HG03520 (cell line): Measurements from ENCODE around the gene CTDSPL2.
"Not testable (repeated sequence)": the region's sequence is repeated elsewhere in the genome, so short reads cannot be mapped to it uniquely, and the experiment has no call there.

ENCODE experiments used
- ATAC-seq: cut with Tn5 transposase; IDR thresholded peaks from one replicate; pipeline ENCODE4 v1.9.1; 2021; ENCODE audit warnings: mild to moderate bottlenecking, moderate library complexity; ENCODE audit not compliant: unreplicated experiment

The CTDSPL2 gene

DNA sequence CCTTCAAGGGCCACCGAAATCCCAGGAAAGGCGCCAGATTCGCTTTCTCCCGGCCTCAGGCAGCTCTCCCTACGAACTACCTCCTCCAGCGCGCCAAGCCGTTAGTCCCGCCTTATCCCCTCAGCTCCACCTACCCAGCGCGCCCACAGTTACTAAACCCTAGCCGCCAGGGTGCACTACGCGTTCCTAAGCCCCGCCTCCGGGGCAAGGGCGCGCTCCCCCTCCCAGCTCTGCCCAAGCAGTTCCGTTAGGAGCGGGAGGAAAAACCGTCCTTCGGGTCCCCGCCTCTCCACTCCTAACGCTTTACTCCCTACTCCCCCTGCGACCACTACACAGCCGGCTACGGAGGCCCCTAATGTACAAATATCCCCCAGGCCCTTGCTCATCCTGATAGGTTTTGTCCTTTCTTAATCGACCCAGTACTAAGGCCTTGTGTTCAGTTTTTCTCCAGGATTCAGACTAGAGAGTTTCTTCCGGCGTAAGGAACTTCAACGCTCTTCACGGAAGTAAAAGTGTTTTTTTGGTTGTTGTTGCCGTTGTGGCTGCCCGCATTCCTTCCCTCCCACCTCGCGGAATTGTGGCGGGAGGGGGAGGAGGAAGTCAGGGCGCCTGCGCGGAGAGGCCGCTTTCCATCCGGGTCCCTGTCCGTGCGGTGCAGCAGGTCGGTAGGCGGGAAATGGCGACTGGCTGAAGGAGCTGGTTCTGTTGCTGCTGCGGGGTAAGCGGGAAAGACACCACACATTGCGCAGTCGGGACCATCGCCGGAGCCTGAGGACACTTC is at the start of gene CTDSPL2:
CTDSPL2 (plus strand) TSS at position 655 of the 781 bp plus-strand sequence. CDS start 31,386 bp downstream, outside the sequence.
- peak; percentile 89 for ATAC-seq

DNA sequence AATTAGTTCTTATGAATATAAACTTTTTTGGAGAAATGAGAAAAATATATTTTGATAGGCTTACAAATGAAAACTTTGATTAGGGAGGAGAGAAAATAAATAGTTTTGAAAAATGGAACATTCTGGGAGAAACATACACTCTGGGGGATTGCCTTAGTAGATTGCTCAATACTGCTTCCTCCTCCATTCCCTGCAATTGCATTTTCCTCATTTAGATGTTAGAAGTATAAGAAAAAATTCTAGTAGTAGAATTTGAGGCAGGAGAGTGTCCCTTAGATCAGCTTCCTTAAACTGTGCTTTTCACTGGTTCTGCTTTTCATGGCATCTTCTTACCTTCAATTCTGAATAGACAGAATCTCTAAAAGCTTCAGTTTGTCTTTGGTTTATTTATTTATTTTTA is 46.2 kb upstream of the CTDSPL2 start:
- no peak for ATAC-seq

DNA sequence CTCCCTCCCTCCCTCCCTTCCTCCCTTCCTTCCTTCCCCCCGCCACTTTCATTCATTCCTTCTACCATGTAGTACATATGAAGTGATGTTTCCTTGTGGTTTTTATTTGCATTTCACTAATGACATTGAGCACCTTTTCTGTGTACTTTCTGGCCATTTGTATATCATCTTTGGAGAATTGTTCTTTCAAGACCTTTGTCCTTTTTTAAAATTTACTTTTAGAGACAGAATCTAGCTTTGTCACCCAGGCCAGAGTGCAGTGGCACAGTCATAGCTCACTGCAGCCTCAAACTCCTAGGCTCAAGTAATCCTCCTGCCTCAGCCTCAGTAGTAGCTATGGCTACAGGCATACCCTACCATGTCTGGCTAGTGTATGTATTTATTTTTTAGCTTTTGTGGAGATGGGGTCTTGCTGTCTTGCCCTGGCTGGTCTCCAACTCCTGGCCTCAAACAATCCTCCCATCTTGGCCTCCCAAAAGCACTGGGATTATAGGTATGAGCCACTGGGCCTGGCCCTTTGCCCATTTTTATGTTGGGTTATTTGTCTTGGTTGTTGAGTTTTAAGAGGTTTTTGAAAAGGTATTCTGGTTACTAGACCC is 42.0 kb upstream of the CTDSPL2 start:
- ATAC-seq, result no peak

DNA sequence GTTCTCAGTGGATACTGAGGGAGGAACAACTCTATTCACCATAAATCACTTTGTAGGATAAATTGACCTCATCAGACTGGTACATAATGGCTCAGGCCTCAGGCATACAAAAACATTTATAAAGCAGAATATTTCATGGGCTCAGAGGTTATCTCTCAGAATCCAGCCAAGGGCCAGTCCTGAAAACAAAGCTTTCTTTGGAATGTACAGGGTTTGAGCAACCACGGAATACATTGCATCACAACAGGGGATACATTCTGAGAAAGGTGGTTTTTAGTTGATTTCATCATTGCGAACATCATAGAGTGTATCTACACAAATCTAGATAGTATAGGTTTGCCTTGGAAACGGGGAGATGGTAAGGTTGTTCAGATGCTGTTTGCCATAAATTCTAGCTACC is 33.4 kb upstream of the CTDSPL2 start:
- ATAC-seq, result no peak

DNA sequence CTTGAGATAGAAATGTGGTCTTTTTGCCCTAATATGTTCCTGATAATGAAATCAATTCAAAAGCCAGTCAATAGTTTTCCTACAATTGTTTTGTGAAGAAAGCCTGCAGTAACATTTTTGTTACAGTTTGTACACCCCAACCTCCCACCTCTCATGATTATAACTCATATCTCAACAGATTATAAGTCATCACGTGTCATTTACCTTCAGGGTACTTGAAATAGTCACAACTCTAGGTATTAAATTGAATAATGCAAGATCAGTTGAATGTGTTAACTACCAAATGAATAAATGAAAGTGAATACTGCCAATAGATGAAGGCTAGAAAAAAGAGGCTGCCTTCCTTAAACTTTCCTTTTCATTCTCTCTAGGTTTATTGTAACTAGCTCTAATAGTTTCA is 32.9 kb upstream of the CTDSPL2 start:
- no peak for ATAC-seq

DNA sequence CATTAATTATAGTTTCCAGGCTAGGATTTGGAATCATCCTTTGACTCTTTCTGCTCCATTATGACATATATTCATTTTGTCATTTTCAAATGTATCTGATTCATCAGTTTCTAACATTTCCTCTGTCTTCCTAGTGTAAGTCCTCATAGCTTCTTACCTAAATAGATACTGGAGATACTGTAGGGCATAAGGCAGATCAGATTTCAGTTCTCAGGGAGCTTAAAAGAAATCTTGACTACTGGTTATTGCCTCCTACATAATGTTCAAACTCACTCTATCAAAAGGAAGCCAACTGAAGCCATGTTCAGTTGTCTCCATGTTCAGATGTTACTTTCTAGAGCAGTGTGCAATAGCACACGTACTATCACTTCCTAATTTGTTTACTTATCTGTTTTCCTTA is 29.6 kb upstream of the CTDSPL2 start:
- ATAC-seq, result no peak

DNA sequence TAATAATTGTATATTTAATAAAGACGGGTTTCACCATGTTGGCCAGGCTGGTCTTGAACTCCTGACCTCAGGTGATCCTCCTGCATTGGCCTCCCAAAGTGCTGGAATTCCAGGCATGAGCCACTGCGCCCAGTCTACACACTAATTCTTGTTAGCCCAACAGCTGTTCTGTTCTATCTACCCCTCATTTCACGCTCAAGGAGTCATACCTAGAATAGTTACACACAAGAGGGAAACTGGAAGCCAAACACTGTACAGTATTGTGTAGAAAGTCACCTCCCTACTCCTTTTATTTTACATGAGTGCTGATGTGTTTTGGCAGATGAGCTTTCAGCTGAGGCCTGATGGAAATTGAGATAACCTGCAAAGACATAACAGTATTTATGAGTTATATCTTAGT is 13.4 kb upstream of the CTDSPL2 start:
- ATAC-seq, result no peak

DNA sequence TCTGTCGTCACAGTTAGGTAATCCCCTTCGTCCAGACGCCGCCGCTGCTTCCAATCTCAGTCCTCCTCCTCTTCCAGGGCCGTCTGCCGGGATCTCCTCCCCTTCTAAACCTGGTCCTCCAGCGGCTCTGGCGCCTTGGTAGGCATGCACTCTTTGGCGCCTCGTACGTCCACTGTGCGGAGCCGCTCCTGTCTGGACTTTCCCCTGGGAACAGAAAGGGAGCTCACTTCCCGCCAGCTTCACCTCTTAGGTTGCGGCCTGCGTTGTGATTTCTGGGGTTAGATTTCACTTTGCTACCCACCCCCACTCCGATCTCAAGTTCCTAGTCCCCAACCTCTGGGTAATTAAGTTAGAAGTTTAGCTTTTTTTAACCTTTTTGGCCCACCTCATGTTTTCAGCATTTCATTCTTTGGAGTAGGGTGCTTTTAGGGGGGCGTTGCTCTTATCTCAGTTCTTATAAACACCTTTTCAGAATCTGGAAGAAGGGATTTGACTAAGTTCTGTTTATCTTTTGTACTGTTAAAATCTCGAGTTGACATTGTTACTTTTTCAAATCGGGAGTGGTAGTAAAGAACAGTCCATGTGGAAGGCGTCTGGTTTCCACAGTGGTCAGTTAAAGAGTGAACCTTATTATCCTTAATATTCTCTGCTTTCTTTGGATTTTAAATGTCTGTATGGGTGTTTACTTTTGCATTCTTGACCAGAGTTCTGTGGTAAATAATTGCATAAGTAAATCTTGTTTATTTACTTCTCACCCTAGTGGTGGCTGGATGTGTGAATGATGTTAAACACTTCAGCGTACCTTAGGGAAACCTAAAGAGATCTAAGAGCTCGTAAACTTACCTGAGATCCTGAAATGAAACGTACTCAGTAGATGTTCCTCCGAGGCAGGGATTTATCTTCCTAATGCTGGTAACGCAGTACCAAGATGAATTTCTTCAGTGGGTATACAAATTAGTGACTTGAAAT is 611 bp downstream of the CTDSPL2 start:
- peak; percentile 15 for ATAC-seq

DNA sequence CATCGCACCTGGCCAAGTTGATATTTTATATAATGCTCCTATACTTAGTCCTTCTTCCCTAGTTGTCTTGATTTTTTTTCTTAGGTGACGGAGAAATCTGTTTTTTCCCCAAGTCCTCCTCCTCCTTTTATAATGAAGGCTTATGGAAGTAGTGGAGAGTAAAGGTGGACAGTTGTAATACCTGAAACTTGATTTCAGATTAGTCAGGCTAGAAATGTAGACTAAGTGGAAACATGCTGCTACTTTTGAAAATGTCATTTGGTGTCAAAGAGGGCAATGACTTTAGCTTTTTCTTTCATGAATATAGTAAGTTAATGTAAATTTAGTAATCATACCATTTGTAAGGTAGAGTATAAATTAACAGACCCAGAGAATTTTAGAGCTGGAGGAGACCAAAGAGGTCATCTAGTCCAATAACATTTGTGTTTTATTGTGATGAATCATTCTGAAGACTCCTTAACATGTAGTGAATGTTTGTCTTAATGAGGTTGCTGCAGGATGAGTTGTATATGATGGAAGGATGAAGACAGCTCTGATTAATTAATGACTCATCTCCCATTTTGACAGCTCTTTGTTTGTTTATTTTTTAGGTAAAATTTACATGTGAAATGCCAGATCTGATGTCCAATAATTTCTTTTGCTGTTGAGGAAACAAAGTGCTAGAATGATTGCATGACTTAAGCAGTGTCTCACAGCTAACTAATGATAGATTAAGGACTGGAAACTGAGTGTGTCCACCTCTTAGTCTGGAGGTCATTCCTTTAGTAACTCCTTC is 8.7 kb downstream of the CTDSPL2 start:
- ATAC-seq, result no peak

DNA sequence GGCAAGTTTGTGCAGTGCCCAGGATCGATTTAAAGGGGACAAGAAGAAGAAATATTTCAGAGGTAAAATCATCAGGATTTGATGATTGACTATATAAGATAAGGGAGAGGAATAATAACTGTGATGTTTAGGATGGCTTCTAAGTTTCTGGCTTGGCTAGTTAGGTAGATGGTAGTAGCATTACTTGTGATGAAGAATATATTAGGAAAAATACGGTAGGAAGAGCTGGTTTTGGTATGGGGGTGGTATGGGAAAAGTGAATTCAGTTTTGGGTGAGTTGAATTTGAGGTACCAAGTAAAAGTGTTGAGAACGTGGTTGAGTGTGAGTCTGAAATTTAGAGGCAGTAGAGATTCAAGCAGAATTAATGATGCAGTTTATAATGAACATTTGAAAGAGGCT is 11.0 kb downstream of the CTDSPL2 start:
- ATAC-seq, result no peak

DNA sequence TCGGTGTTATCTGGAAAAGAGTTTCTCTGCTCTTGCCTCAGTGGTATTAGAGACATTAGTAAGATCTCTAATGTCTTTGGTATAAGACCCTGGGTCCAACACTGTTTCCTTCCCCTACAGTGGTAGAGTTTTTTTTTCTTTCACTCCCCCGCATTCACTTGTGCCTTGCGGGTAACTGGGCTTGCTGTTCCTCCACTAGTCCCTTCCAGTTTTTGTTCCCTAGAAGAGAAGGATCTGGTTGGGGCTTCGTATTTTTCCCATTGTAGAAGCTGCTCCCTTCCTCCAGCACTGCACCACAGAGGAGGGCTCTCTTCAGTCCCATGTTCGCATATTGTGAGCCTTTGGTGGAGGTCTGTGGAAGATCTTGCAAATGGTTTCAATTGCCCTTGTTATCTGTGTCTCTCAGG is 13.7 kb downstream of the CTDSPL2 start:
- no peak for ATAC-seq

DNA sequence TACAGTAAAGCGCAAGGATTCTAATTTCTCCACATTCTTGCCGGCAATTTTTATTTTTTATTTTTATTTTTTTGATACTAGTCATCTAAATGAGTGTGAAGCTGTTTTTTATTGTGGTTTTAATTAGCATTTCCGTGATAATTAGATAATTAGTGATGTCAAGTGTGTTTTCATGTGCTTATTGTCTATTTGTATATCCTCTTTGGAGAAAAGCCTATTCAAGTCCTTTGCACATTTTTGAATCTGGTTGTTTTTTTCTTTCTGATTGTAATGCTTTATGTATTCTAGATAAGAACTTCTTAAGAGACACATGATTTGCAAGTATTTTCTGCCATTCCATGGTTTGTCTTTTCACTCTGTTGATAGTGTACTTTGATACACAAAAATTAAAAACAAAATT is 16.1 kb downstream of the CTDSPL2 start:
- no peak for ATAC-seq

DNA sequence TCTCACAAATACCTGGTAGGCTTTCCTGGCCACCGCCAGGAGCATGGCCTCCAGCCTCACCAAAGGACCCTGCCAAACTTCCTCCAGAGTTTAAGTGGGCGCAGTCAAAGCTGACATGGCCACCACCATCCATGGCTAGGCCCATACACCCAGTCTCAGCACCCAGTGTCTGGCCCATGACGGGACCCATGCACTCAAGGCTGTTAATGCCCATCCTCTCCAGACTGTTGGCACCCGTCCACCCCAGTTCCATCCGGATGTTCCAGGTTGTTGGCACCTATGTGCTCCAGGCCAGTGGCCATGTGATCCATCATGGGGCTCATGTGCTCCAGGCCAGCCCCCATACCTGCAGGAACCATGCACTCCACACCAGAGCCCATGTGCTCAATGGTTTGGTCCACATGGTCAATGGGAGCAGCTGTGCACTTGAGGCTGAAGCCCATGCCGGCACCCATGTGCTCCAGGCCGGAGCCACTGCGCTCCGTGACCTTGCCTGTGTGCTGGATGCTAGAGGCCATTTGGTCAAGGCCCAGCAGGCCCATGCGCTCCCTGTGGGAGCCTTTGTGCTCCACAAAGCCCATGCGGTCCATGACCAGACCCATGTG is 20.4 kb downstream of the CTDSPL2 start:
- no peak for ATAC-seq

DNA sequence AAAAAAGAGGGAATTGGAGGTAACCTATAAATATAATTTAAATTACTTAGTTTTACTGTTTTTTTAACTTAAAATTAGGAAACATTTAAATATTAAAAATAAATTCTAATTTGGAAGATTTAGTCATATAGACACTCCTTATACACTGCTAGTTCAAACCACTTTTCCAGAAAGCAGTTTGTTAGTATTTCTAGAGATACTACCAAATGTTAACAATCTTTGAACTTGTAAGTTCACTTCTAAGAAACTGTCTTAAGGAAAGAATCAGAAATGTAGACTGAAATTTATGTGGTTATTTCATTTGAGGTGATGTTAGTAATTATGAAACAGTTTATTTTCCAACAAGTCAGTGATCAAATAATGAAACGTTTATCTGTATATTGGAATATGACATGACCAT is 22.7 kb downstream of the CTDSPL2 start:
- ATAC-seq, result no peak

DNA sequence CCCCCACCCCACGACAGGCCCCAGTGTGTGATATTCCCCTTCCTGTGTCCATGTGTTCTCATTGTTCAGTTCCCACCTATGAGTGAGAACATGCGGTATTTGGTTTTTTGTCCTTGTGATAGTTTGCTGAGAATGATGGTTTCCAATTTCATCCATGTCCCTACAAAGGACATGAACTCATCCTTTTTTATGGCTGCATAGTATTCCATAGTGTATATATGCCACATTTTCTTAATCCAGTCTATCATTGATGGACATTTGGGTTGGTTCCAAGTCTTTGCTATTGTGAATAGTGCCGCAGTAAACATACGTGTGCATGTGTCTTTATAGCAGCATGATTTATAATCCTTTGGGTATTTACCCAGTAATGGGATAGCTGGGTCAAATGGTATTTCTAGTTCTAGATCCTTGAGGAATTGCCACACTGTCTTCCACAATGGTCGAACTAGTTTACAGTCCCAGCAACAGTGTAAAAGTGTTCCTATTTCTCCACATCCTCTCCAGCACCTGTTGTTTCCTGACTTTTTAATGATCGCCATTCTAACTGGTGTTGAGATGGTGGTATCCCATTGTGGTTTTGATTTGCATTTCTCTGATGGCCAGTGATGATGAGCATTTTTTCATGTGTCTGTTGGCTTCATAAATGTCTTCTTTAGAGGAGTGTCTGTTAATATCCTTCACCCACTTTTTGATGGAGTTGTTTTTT is 26.3 kb downstream of the CTDSPL2 start:
- ATAC-seq, result not testable (repeated sequence)

DNA sequence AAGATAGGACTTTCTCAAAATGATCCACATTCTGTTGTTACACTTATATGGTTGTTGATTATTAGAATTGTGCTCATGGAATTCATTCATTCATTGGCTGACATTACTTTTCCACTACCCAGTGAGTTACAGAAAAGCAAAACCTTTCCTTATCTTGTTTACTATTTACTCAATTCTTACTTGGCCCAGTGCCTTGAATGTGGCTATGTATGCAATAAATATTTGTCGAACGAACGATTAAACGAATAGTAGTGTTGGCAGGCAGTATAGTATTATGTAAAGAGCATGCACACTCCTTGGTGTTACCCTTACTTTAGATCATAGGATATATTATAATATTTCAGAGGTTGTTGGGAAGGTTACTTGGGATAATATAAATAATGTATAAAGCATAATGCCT is 31.0 kb downstream of the CTDSPL2 start:
- ATAC-seq, result no peak

DNA sequence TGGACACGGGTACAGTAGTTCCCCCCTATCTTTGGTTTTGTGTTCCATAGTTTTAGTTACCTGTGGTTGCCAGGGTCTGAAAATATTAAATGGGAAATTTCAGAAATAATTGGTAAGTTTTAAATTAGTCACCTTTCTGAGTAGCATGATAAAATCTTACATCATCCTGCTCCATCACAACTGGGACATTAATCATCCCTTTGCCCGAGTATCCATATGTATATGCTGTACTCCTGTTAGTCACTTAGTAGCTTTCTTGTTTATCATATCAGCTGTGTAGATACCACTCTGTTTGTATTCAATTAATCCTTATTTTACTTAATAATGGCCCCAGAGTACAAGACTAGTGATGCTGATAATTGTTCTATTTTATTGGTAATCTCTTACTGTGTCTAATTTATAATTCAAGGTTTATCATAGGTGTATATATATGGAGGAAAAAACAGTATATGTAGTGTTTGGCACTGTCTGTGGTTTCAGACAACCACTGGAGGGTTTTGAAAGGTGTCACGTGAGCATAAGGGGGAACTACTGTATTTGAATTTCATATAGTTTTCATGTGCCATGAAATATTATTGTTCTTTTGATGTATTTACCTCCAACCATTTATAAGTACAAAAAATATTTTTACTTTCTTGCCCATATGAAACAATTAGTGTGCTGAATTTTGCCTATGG is 41.4 kb downstream of the CTDSPL2 start:
- no peak for ATAC-seq

DNA sequence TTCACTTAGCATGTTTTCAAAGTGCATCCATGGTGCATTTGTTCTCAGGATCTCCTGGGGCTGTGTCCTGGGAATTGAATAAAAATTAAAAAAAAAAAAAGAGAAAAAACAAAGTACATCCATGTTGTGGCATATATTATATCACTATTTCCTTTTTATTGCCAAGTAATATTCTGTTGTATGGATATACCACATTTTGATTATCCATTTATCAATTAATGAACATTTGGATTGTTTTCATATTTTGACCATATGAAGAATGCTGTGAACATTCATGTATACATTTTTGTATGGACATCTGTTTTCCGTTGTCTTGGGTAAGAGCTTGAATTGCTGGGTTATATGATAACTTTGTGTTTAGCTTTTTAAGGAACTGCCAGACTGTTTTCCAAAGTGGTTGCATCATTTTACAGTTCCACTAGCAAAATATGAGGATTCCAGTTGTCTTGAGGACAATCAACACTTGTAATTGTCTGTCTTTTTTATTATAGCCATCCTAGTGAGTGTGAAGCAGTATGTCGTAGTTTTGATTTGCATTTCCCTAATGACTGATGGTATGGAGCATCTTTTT is 44.5 kb downstream of the CTDSPL2 start:
- no peak for ATAC-seq

DNA sequence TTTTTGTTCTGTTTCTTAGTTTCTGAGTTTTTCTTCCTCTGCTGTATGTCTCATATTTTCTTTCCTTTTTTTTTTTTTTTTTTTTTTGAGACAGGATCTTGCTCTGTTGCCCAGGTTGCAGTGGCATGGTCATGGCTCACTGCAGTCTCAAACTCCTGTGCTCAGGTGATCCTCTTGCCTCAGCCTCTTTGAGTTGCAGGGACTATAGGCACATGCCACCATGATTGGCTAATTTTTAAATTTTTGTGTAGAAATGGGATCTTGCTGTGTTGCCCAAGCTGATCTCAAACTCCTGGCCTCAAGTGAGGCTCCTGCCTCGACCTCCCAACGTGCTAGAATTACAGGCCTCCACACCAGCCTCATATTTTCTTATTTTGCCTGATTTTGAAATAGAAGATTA is 51.9 kb downstream of the CTDSPL2 start:
- ATAC-seq, result no peak
